ENCODE results near the gene CD99. TPM values are rescaled to one million over a fixed set of nuclear protein-coding genes. Genes with fewer than 3 reads are reported as not detected.

CD99 gene
- total RNA-seq, 2 donors from 2014 or later: 384 to 1,041 TPM

DNA sequence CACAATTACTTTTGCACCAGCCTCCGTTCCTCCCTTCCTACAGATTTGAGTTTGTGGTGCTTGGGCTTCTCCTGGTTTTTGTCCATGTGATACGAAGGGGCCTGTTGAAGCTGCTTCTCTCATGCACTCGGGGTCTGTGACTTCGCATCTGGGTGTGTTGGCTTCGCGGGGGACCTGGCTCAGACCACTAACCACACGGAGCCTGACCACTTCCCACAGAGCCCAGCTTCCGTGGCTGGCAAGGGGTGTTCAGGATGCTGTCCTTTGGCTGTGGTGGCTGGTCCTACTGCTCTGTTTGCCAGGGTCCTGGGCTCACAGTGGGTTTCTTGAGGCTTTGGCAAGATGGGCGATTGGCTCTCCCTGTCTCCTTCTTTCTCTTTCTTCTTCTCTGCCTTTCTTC is 41.0 kb downstream of the CD99 start:
- intact Hi-C loops (cut with DNase I): no loop called here
- Histone ChIP-seq H3K36me3 (peaks cover 0 to 10% of the 10 kb centered on the region in 2 donors), H3K27ac (no peak overlapping the region), H3K4me3 (no peak overlapping the region), H3K4me1 (replicated peaks) (no peaks in the 10 kb centered on the region), H3K9me3 (no peaks in the 10 kb centered on the region), H3K27me3 (replicated peaks; ENCODE audit: insufficient read depth) (no peaks in the 10 kb centered on the region)
- TF ChIP-seq POLR2AphosphoS5 (IDR thresholded peaks at IDR 0.05): no peak
- WGBS: 85% methylated on average over 9 of the region's 9 CpGs
- DNase-seq (ENCODE audit: low spot score): no peak

DNA sequence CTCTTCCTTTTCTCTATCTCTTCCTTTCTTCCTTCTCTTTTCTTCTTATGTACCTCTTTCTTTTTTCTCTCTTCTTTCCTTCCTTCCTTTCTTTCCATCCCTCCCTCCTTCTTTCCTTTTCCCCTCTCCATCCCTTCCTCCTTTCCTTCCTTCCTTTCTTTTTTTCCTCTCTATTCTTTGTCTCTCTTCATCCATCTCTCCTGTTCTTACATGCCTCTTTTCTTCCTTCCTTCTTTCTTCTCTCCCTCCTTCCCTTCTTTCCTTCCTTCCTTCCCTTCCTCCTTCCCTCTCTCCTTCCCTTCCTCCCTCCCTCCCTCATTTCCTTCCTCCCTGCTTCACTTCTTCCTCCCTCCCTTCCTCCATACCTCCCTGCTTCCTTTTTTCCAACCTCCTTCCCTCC is 41.6 kb downstream of the CD99 start:
- Histone ChIP-seq H3K4me1 (replicated peaks) (no peaks in the 10 kb centered on the region), H3K4me3 (no peak overlapping the region), H3K27me3 (replicated peaks; ENCODE audit: insufficient read depth) (no peaks in the 10 kb centered on the region), H3K9me3 (no peaks in the 10 kb centered on the region), H3K36me3 (peaks cover 0 to 10% of the 10 kb centered on the region in 2 donors), H3K27ac (no peak overlapping the region)
- DNase-seq (ENCODE audit: low spot score): no peak
- intact Hi-C loops (cut with DNase I): no loop called here
- TF ChIP-seq POLR2AphosphoS5 (IDR thresholded peaks at IDR 0.05) (no peak), POLR2A (IDR thresholded peaks at IDR 0.05) (no peak)
- TF ChIP-seq, protein P1, sequence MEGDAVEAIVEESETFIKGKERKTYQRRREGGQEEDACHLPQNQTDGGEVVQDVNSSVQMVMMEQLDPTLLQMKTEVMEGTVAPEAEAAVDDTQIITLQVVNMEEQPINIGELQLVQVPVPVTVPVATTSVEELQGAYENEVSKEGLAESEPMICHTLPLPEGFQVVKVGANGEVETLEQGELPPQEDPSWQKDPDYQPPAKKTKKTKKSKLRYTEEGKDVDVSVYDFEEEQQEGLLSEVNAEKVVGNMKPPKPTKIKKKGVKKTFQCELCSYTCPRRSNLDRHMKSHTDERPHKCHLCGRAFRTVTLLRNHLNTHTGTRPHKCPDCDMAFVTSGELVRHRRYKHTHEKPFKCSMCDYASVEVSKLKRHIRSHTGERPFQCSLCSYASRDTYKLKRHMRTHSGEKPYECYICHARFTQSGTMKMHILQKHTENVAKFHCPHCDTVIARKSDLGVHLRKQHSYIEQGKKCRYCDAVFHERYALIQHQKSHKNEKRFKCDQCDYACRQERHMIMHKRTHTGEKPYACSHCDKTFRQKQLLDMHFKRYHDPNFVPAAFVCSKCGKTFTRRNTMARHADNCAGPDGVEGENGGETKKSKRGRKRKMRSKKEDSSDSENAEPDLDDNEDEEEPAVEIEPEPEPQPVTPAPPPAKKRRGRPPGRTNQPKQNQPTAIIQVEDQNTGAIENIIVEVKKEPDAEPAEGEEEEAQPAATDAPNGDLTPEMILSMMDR (IDR thresholded peaks at IDR 0.05): no peak

DNA sequence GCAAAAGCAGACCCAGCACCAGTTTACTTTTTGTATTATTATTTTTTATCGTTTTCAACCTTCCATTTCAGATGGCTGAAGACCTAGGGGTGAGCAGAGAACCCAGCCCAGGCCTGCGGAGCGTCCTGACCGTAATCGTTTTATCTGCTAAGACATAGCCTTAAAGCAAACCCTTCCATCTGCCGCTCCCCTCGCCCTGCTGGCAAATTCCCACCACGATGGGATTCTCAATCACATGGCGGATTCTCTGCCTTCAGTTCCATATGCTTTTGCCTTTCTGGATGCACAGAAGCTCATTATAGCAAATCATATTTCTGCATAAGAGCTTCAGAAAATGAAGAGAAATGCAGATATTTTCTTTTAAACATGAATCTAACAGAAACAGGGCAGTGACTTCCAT is 42.2 kb downstream of the CD99 start:
- no peaks in the 10 kb centered on the region for H3K9me3 ChIP-seq
- no peak for DNase-seq (ENCODE audit: low spot score)
- no peaks in the 10 kb centered on the region for H3K27me3 ChIP-seq (replicated peaks; ENCODE audit: insufficient read depth)
- peaks cover 0 to 10% of the 10 kb centered on the region in 2 donors for H3K36me3 ChIP-seq
- WGBS: 93% methylated on average over 9 of the region's 9 CpGs
- no peaks in the 10 kb centered on the region for H3K4me1 ChIP-seq (replicated peaks)
- intact Hi-C loops (cut with DNase I): no loop called here
- TF ChIP-seq, protein P1 (IDR thresholded peaks at IDR 0.05): no peak
- no peak for TF ChIP-seq POLR2AphosphoS5 (IDR thresholded peaks at IDR 0.05)
- TF ChIP-seq POLR2A (IDR thresholded peaks at IDR 0.05): no peak
- no peak overlapping the region for H3K4me3 ChIP-seq
- no peak overlapping the region for H3K27ac ChIP-seq

DNA sequence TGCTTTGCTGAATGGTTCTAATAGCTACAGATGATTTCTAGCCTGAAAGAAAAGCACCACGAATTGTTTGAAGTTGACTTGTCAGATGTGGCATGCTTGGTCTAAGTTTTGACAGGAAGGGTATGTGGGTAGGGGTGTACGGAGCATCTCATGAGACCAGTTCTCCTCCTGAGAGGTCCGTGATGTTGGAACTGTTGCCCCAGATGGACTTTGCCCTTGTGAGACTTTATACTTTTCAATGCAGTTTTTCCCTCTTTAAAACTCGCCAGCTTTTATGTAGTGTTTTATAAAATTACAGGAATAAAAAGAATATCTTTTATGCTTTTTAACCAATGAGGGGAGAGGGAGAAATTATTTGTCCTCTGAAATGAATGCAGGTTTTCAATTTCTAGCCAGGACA is 44.2 kb downstream of the CD99 start:
- intact Hi-C loops (cut with DNase I): no loop called here
- 94% methylated on average over 4 of the region's 4 CpGs for WGBS
- TF ChIP-seq, protein P1 (IDR thresholded peaks at IDR 0.05): no peak
- Histone ChIP-seq H3K36me3 (peaks cover 0 to 2% of the 10 kb centered on the region in 2 donors), H3K27me3 (replicated peaks; ENCODE audit: insufficient read depth) (no peaks in the 10 kb centered on the region), H3K9me3 (no peaks in the 10 kb centered on the region), H3K27ac (no peak overlapping the region), H3K4me1 (replicated peaks) (no peaks in the 10 kb centered on the region), H3K4me3 (no peak overlapping the region)
- no peak for DNase-seq (ENCODE audit: low spot score)

DNA sequence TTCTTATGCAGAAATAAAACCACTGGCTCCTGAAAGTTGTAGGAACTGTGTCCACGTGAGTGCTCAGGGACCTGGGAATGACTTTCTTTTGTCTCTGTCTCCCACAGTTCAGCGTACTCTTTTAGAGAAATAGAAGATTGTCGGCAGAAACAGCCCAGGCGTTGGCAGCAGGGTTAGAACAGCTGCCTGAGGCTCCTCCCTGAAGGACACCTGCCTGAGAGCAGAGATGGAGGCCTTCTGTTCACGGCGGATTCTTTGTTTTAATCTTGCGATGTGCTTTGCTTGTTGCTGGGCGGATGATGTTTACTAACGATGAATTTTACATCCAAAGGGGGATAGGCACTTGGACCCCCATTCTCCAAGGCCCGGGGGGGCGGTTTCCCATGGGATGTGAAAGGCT is 49.6 kb downstream of the CD99 start:
- H3K4me1 ChIP-seq (replicated peaks): no peaks in the 10 kb centered on the region
- H3K9me3 ChIP-seq: no peaks in the 10 kb centered on the region
- peaks cover 5% of the 10 kb centered on the region in 2 donors for H3K36me3 ChIP-seq
- no peaks in the 10 kb centered on the region for H3K27me3 ChIP-seq (replicated peaks; ENCODE audit: insufficient read depth)
- intact Hi-C loops (cut with DNase I): no loop called here
- TF ChIP-seq, protein P1 (IDR thresholded peaks at IDR 0.05): no peak
- no peak for TF ChIP-seq POLR2A (IDR thresholded peaks at IDR 0.05)
- no peak for TF ChIP-seq POLR2AphosphoS5 (IDR thresholded peaks at IDR 0.05)
- WGBS: 91% methylated on average over 11 of the region's 11 CpGs
- no peak overlapping the region for H3K4me3 ChIP-seq
- no peak for DNase-seq (ENCODE audit: low spot score)
- H3K27ac ChIP-seq: no peak overlapping the region
